H1 (cell line): Measurements from ENCODE around the gene PKM. TPM values are rescaled to one million over a fixed set of nuclear protein-coding genes. Genes with fewer than 3 reads are reported as not detected.
A peak's percentile ranks its signal among the peaks of the same experiment; 100 is the strongest.

Source experiments
- BACH1 ChIP-seq: IDR thresholded peaks from 2 replicates; pipeline ENCODE4 v1.6.1; 2012; ENCODE audit warnings: low read length, improper control_type of control experiment
- CBX5 ChIP-seq: fragments of 300-800, 300-1000 bp; sonication (generic); IDR thresholded peaks from 2 replicates; pipeline ENCODE4 v1.7.1; 2016; ENCODE audit warnings: antibody characterized with exemption, low read length, low read depth
- CTBP2 ChIP-seq: IDR thresholded peaks from 2 replicates; pipeline ENCODE4 v1.7.0; 2011; ENCODE audit warnings: borderline replicate concordance, mild to moderate bottlenecking, moderate library complexity, mixed read lengths, low read length; ENCODE audit not compliant: insufficient read depth, insufficient read length
- EP300 ChIP-seq, 2 experiments: IDR thresholded peaks; 1 replicate in 1 of 2; 2 replicates in 1 of 2; pipeline ENCODE4 v1.6.1; 2011 to 2012; ENCODE audit warnings: low read depth in 2 of 2, low read length in 2 of 2, mild to moderate bottlenecking in 2 of 2, borderline replicate concordance in 1 of 2, inconsistent platforms in 1 of 2, moderate library complexity in 1 of 2
- KDM1A ChIP-seq: fragments of 200-600, 300-600 bp; sonication (generic); IDR thresholded peaks from 2 replicates; pipeline ENCODE4 v1.7.1; 2016; ENCODE audit warnings: mild to moderate bottlenecking, low read length, borderline replicate concordance
- NRF1 ChIP-seq: IDR thresholded peaks from 2 replicates; pipeline ENCODE4 v1.6.1; 2011; ENCODE audit warnings: mild to moderate bottlenecking, low read depth, low read length, improper control_type of control experiment
- SAP30 ChIP-seq: fragments of 300-600 bp; sonication (generic); IDR thresholded peaks from 2 replicates; pipeline ENCODE4 v1.7.1; 2012; ENCODE audit warnings: low read length, moderate library complexity, mild to moderate bottlenecking, inconsistent platforms; ENCODE audit not compliant: insufficient read depth, insufficient replicate concordance
- SIN3A ChIP-seq, 2 experiments: IDR thresholded peaks in 1 of 2; conservative IDR thresholded peaks in 1 of 2; 2 replicates each; pipeline ENCODE4 v1.6.1; 2011 to 2012; ENCODE audit warnings: low read length in 2 of 2, improper control_type of control experiment in 1 of 2, low read depth in 1 of 2, mild to moderate bottlenecking in 1 of 2
- TAF1 ChIP-seq: IDR thresholded peaks from 2 replicates; pipeline ENCODE4 v1.6.1; 2011; ENCODE audit warnings: mild to moderate bottlenecking, low read depth, low read length
- TBP ChIP-seq: IDR thresholded peaks from 2 replicates; pipeline ENCODE4 v1.6.1; 2011; ENCODE audit warnings: low read depth, low read length, improper control_type of control experiment
- USF2 ChIP-seq: IDR thresholded peaks from 2 replicates; pipeline ENCODE4 v1.6.1; 2011; ENCODE audit warnings: low read length, improper control_type of control experiment
- polyA plus RNA-seq, 7 experiments: library from polyadenylated mRNA; depleted of rRNA in 3 of 7; stranded (reverse) in 5 of 7; unstranded in 2 of 7; fragments of >200 nt in 5 of 7; fragments of 200-250 nt in 2 of 7; gene quantifications; 1 replicate in 5 of 7; 2 replicates in 1 of 7; 4 replicates in 1 of 7; pipeline versions ENCODE4 v1.2.1 to v1.2.3, GENCODE V29; 2011 to 2013; ENCODE audit warnings: missing spikeins in 2 of 7, mixed read lengths in 2 of 7
- total RNA-seq: library from RNA; stranded (reverse); fragmentation: NEBNext Ultra II Directional; extraction: Animal tissue kit (Norgen Biotek cat#: 25700); gene quantifications from 2 replicates; pipeline ENCODE4 v1.2.1, GENCODE V29; 2021

Gene PKM
- total and polyA plus RNA-seq, 2 of the 8 experiments (the other 6 are each of a cell fraction or from before 2014, with no cell fraction given): 780 to 856 TPM

GRCh38 chr15:72272213-72272996, 41.4 kb upstream of the PKM start, which contains the start of gene PARP6 (continued):
- peak in 1 of 2 experiments; percentile 57; a peak in 1 of 3 replicates for TF ChIP-seq EP300 (IDR thresholded peaks at IDR 0.05; ENCODE audit: borderline replicate concordance in 1 of 2, low read depth in 2 of 2, low read length in 2 of 2)
- peak; percentile 69; the same call in 1 of the 2 replicates for TF ChIP-seq TBP
- peak; percentile 39; the same call in 1 of the 2 replicates for TF ChIP-seq KDM1A
- no peak for TF ChIP-seq SAP30
- TF ChIP-seq CTBP2: no peak
- no peak for TF ChIP-seq CBX5
- peak; percentile 72 for TF ChIP-seq TAF1
- TF ChIP-seq NRF1: peak; percentile 67
- peak; percentile 14 to 80; a peak in 2 of 4 replicates for TF ChIP-seq SIN3A (conservative IDR thresholded peaks at IDR 0.05 in 1 of 2, IDR thresholded peaks at IDR 0.05 in 1 of 2; ENCODE audit: low read depth in 1 of 2, low read length in 2 of 2)
- peak; percentile 89 for TF ChIP-seq BACH1
- peak; percentile 78 for TF ChIP-seq USF2
